Loucy (cell line): ENCODE data around the gene GNG10.

Experiments used
- H2AFZ ChIP-seq: fragments of 200-600 bp; sonication (generic); 2 replicates; pipeline ENCODE4 v1.6.0; 2016; ENCODE audit warnings: antibody characterized with exemption, mild to moderate bottlenecking, low read length, moderate library complexity
- H3F3A ChIP-seq: fragments of 200-600 bp; 2 replicates; pipeline ENCODE4 v1.6.0; 2016; ENCODE audit warnings: antibody characterized with exemption, low read depth, mild to moderate bottlenecking
- H3K27me3 ChIP-seq: fragments of 200-600 bp; sonication (generic); 2 replicates; pipeline ENCODE4 v1.6.1; 2014; ENCODE audit warnings: low read length, mild to moderate bottlenecking; ENCODE audit not compliant: insufficient read depth, poor library complexity, severe bottlenecking
- H3K36me3 ChIP-seq: fragments of 200-600 bp; sonication (generic); 2 replicates; pipeline ENCODE4 v1.6.1; 2016; ENCODE audit warnings: low read length; ENCODE audit not compliant: insufficient read depth
- H3K4me1 ChIP-seq: fragments of 200-600 bp; sonication (generic); 2 replicates; pipeline ENCODE4 v1.5.1; 2014; ENCODE audit warnings: low read length, mild to moderate bottlenecking; ENCODE audit not compliant: insufficient read depth, poor library complexity, severe bottlenecking
- H3K4me2 ChIP-seq: fragments of 200-600 bp; sonication (generic); 2 replicates; pipeline ENCODE4 v1.6.0; 2014; ENCODE audit warnings: antibody characterized with exemption, low read length, low read depth, mild to moderate bottlenecking; ENCODE audit not compliant: poor library complexity, severe bottlenecking
- H3K4me3 ChIP-seq: fragments of 200-600 bp; sonication (generic); 2 replicates; pipeline ENCODE4 v1.5.1; 2014; ENCODE audit warnings: low read length, mild to moderate bottlenecking, mixed read lengths; ENCODE audit not compliant: poor library complexity, severe bottlenecking
- H3K79me2 ChIP-seq: fragments of 200-600 bp; sonication (generic); 2 replicates; pipeline ENCODE4 v1.6.1; 2014; ENCODE audit warnings: low read length; ENCODE audit not compliant: insufficient read depth
- H3K9ac ChIP-seq: fragments of 200-600 bp; sonication (generic); 2 replicates; pipeline ENCODE4 v1.6.0; 2014; ENCODE audit warnings: mild to moderate bottlenecking, low read depth, low read length, moderate library complexity; ENCODE audit not compliant: poor library complexity, severe bottlenecking
- H3K9me2 ChIP-seq: fragments of 200-600 bp; sonication (generic); replicated peaks from 2 replicates; pipeline ENCODE4 v1.6.1; 2016; ENCODE audit warnings: low read depth, low read length, mixed read lengths
- H3K9me3 ChIP-seq: fragments of 200-600 bp; sonication (generic); 2 replicates; pipeline ENCODE4 v1.6.1; 2014; ENCODE audit warnings: mild to moderate bottlenecking, antibody characterized with exemption, low read length, low read depth; ENCODE audit not compliant: insufficient read depth
- H4K20me1 ChIP-seq: fragments of 200-600 bp; sonication (generic); 2 replicates; pipeline ENCODE4 v1.6.0; 2014; ENCODE audit warnings: antibody characterized with exemption, low read length, mild to moderate bottlenecking; ENCODE audit not compliant: insufficient read depth, poor library complexity, severe bottlenecking
- EZH2phosphoT487 ChIP-seq: fragments of 200-600 bp; IDR thresholded peaks from 2 replicates; pipeline ENCODE4 v1.6.1; 2018; ENCODE audit warnings: antibody characterized with exemption, mild to moderate bottlenecking, moderate library complexity, borderline replicate concordance
- TF ChIP-seq, protein P1 (sequence below): fragments of 200-600 bp; sonication (generic); conservative IDR thresholded peaks from 2 replicates; pipeline ENCODE4 v1.5.1; 2014; ENCODE audit warnings: mild to moderate bottlenecking, antibody characterized with exemption, low read length

Gene GNG10

DNA sequence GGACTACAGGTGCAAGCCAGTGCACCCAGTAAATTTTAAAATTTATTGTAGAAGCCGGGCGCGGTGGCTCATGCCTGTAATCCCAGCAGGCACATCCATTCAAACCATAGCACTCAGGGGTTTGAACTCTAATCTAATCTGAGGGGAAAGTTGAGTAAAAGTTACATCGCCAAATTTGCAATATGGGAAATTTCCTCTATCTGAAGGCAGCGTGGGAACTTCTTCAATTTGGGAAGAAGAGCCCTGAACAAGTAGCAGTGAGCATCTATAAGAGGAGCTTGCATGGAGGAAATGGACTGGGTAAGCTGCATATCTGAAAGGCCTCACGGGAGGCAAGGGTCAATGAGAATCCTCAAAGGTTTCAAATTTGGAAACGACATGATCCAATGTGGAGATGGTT is 33.0 kb upstream of the GNG10 start:
- H3K9ac ChIP-seq = no peak overlapping the region
- no peak overlapping the region for H3K4me3 ChIP-seq
- H3K9me3 ChIP-seq = no peaks in the 10 kb centered on the region
- no peak overlapping the region for H2AFZ ChIP-seq
- H3F3A ChIP-seq = no peaks in the 10 kb centered on the region
- no peak for TF ChIP-seq EZH2phosphoT487
- TF ChIP-seq, protein P1, sequence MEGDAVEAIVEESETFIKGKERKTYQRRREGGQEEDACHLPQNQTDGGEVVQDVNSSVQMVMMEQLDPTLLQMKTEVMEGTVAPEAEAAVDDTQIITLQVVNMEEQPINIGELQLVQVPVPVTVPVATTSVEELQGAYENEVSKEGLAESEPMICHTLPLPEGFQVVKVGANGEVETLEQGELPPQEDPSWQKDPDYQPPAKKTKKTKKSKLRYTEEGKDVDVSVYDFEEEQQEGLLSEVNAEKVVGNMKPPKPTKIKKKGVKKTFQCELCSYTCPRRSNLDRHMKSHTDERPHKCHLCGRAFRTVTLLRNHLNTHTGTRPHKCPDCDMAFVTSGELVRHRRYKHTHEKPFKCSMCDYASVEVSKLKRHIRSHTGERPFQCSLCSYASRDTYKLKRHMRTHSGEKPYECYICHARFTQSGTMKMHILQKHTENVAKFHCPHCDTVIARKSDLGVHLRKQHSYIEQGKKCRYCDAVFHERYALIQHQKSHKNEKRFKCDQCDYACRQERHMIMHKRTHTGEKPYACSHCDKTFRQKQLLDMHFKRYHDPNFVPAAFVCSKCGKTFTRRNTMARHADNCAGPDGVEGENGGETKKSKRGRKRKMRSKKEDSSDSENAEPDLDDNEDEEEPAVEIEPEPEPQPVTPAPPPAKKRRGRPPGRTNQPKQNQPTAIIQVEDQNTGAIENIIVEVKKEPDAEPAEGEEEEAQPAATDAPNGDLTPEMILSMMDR = no peak
- no peaks in the 10 kb centered on the region for H4K20me1 ChIP-seq
- no peaks in the 10 kb centered on the region for H3K27me3 ChIP-seq
- H3K79me2 ChIP-seq = peaks cover 20% of the 10 kb centered on the region
- no peaks in the 10 kb centered on the region for H3K36me3 ChIP-seq
- H3K4me2 ChIP-seq = no peak overlapping the region
- no peaks in the 10 kb centered on the region for H3K9me2 ChIP-seq
- peaks cover 25% of the 10 kb centered on the region for H3K4me1 ChIP-seq

DNA sequence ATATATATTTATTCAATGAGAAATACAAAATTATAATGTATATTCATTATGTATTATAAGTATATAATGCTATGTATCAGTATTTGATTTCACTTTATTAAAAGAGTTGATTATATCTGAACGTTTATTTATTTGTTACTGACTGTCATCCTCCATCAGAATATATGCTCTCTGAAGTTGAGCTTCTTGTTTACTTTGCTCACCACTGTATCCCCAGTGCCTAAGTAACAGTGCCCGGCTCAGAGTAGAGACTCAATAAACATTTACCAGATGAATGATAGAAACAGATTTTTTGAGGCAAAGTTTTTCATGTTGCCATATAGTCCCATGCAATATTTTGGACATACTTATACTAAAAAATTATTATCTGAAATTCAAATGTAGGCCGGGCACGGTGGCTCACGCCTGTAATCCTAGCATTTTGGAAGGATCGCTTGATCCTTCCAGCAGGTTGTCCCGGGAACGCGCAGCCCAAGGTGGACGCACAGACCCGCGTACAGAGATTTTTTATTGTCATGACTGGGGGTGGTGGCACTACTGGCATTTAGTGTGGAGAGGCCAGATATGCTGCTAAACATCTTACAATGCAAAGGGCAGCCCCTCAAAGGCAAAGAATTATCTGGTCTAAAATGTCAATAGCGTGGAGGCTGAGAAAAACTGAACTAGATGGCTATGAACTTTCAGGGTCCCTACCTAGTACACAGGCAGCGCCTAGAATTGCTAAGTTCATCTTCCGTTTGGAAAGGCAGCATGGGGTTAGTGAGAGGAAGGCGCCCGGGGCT is 31.0 kb upstream of the GNG10 start:
- Histone ChIP-seq H3K9ac (peak overlapping the region; percentile 66), H4K20me1 (peaks cover 4% of the 10 kb centered on the region), H3F3A (no peaks in the 10 kb centered on the region), H3K4me3 (peak overlapping the region; percentile 85), H3K4me2 (peak overlapping the region; percentile 89), H3K4me1 (peaks cover 44% of the 10 kb centered on the region), H3K9me3 (no peaks in the 10 kb centered on the region), H3K27me3 (no peaks in the 10 kb centered on the region), H3K9me2 (no peaks in the 10 kb centered on the region), H3K79me2 (peaks cover 39% of the 10 kb centered on the region), H2AFZ (peak overlapping the region; percentile 100), H3K36me3 (no peaks in the 10 kb centered on the region)
- TF ChIP-seq, protein P1 = no peak
- no peak for TF ChIP-seq EZH2phosphoT487

DNA sequence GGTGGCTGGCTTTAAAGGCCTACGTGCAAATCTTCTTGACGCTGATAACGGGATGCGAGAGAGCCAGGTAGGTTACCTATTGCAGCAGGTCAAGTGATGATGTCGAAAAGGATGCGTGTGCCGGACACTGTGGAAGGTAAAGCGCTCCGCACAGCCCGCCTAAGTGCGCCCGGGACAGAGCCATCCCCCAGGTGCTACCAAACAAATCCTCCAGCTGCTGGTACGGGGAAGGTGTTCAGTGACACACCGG is 30.5 kb upstream of the GNG10 start:
- Histone ChIP-seq H3K4me3 (peak overlapping the region; percentile 85), H3K27me3 (no peaks in the 10 kb centered on the region), H2AFZ (peak overlapping the region; percentile 100), H3K79me2 (peaks cover 44% of the 10 kb centered on the region), H3F3A (no peaks in the 10 kb centered on the region), H3K36me3 (no peaks in the 10 kb centered on the region), H3K4me2 (peak overlapping the region; percentile 89), H3K9me3 (no peaks in the 10 kb centered on the region), H3K9ac (peak overlapping the region; percentile 66), H3K4me1 (peaks cover 46% of the 10 kb centered on the region), H3K9me2 (no peaks in the 10 kb centered on the region), H4K20me1 (peaks cover 4% of the 10 kb centered on the region)
- TF ChIP-seq EZH2phosphoT487 = no peak
- TF ChIP-seq, protein P1 = no peak
